HG02763 (cell line): ENCODE data around the gene SARM1.

ENCODE experiments used
- ATAC-seq: cut with Tn5 transposase; IDR thresholded peaks from one replicate; pipeline ENCODE4 v1.9.1; 2021; ENCODE audit warnings: mild to moderate bottlenecking, moderate library complexity; ENCODE audit not compliant: unreplicated experiment

SARM1 gene

GRCh38 chr17:28340374-28340773 lies 31.1 kb upstream of the SARM1 start:
- ATAC-seq = no peak

- ATAC-seq = no peak
These were observed 30.0 kb upstream of the SARM1 start for GRCh38 chr17:28341516-28341915.

- no peak for ATAC-seq
These were observed 29.2 kb upstream of the SARM1 start for GRCh38 chr17:28342313-28342712.

GRCh38 chr17:28343491-28343932 lies 28.0 kb upstream of the SARM1 start:
- ATAC-seq = no peak

GRCh38 chr17:28344011-28344410 lies 27.5 kb upstream of the SARM1 start:
- ATAC-seq = no peak

GRCh38 chr17:28344435-28344901 lies 27.0 kb upstream of the SARM1 start:
- ATAC-seq = no peak

- ATAC-seq = no peak
These were observed 25.9 kb upstream of the SARM1 start for GRCh38 chr17:28345419-28346198.

GRCh38 chr17:28346199-28346580 lies 25.3 kb upstream of the SARM1 start:
- ATAC-seq = no peak

GRCh38 chr17:28346746-28347246 lies 24.7 kb upstream of the SARM1 start:
- no peak for ATAC-seq

- ATAC-seq = no peak
These were observed 24.1 kb upstream of the SARM1 start for GRCh38 chr17:28347261-28347891.

- ATAC-seq = no peak
These were observed 22.5 kb upstream of the SARM1 start for GRCh38 chr17:28348979-28349378.

- ATAC-seq = no peak
These were observed 21.2 kb upstream of the SARM1 start for GRCh38 chr17:28350271-28350670.

- ATAC-seq = peak; percentile 95
These were observed 14.2 kb upstream of the SARM1 start, which contains the start of gene POLDIP2 for GRCh38 chr17:28357061-28357900. POLDIP2 (minus strand) TSS chr17:28357527; CDS start chr17:28357448, 79 bp downstream.

- no peak for ATAC-seq
These were observed 13.6 kb upstream of the SARM1 start for GRCh38 chr17:28357901-28358197.

- no peak for ATAC-seq
These were observed 8.3 kb upstream of the SARM1 start for GRCh38 chr17:28363186-28363585.

- ATAC-seq = no peak
These were observed 7.5 kb upstream of the SARM1 start for GRCh38 chr17:28363776-28364650.

- ATAC-seq = no peak
These were observed 6.7 kb upstream of the SARM1 start, which contains the start of gene SEBOX for GRCh38 chr17:28364665-28365363. SEBOX (minus strand) TSS chr17:28365199; CDS start chr17:28365151, 48 bp downstream.

- ATAC-seq = no peak
These were observed 6.0 kb upstream of the SARM1 start for GRCh38 chr17:28365487-28365886.

- no peak for ATAC-seq
These were observed 4.9 kb upstream of the SARM1 start for GRCh38 chr17:28366605-28367004.
